GM12891 (cell line): ENCODE data around the gene ANXA3.

Experiments
- DNase-seq: peaks from one replicate; pipeline ENCODE4 v3.0.0; 2011; ENCODE audit warnings: low spot score; ENCODE audit not compliant: insufficient read length
- FAIRE-seq: peaks from 2 replicates; lab custom pipeline; 2011; peaks lifted over from hg19 to GRCh38; lab: Jason Lieb, UNC
- PAX5 ChIP-seq: IDR thresholded peaks from 2 replicates; pipeline ENCODE4 v1.6.1; 2011; ENCODE audit warnings: low read length, moderate library complexity, mild to moderate bottlenecking; ENCODE audit not compliant: insufficient read depth, severe bottlenecking
- POLR2A ChIP-seq: IDR thresholded peaks from 2 replicates; pipeline ENCODE4 v1.6.1; 2011; ENCODE audit warnings: low read depth, low read length, control low read depth
- POLR2AphosphoS5 ChIP-seq: IDR thresholded peaks from 2 replicates; pipeline ENCODE4 v1.6.1; 2011; ENCODE audit warnings: low read depth, low read length, control low read depth
- POU2F2 ChIP-seq: IDR thresholded peaks from 2 replicates; pipeline ENCODE4 v1.6.1; 2011; ENCODE audit warnings: low read depth, mild to moderate bottlenecking, control low read depth, low read length, moderate library complexity
- SPI1 ChIP-seq: IDR thresholded peaks from 2 replicates; pipeline ENCODE4 v1.6.1; 2011; ENCODE audit warnings: low read depth, low read length, control low read depth
- TAF1 ChIP-seq: IDR thresholded peaks from 2 replicates; pipeline ENCODE4 v1.6.1; 2011; ENCODE audit warnings: low read depth, low read length, control low read depth

ANXA3 gene

DNA sequence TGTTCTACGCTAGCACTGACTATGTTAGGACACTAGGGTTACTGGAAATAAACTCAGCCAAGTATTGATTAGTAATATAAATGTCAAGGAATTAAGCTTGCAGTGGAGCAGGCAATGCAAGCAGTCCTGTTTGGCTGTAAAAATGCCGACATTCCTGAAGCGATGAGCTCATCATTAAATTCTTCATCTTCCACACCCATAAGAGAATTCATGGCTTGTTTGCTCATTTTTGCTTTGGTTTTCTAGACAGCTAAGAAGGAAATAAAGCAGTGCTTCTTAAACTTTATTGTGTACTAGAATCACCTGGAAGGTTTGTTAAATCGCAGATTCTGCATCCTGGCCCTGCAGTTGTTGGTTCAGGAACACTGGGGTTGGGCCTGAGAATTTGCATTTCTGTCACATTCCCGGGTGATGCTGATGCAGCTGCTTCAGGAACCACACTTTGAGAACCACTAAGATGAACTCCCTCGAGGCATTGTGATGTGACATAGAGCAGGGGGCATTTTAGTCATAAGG lies 17.8 kb downstream of the ANXA3 start:
- no peak for DNase-seq
- TF ChIP-seq TAF1 (no peak), POLR2A (no peak), SPI1 (no peak), PAX5 (no peak), POU2F2 (no peak), POLR2AphosphoS5 (no peak)
- FAIRE-seq: no peak

DNA sequence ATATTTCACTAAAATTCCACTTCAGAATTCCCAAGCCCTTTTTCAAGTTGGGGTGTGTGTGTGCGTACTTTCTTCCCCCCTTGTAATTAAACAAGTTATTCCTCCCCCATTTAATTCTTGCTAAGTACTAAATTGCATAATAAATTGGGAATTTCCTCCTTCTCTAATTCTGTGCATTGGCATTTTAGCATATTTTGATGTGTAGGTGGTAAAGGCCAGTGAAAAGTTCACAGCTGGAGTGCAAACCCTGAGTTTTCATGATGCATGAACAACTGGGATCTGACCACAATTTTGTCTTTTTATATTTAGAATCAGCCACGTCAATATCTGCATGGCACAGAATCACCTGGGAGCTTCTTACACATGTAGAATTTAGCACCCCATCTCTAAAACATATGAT lies 18.5 kb downstream of the ANXA3 start:
- FAIRE-seq (no peak), DNase-seq (no peak)
- TF ChIP-seq TAF1 (no peak), POLR2AphosphoS5 (no peak), SPI1 (no peak), PAX5 (no peak), POLR2A (no peak), POU2F2 (no peak)

DNA sequence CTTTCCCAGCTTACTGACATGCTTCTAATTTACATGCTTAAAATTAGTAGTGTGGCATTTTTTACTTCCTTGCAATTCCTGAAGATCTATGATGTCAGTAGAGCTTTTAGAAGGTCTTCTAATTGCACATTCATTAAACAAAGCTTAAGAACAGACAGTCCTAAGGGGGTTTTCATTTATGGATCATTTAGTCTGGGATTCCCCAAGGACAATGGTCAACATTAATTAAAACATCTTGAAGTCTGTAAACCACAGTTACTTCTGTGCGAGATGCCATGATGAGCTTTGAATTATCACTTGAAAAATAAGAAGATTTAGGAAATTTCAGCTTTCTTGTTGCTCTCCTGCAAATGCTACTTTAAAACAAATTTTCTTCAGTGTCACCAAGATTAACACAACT lies 20.2 kb downstream of the ANXA3 start:
- TF ChIP-seq POU2F2 (no peak), PAX5 (no peak), TAF1 (no peak), POLR2AphosphoS5 (no peak), POLR2A (no peak), SPI1 (no peak)
- DNase-seq: no peak
- no peak for FAIRE-seq

DNA sequence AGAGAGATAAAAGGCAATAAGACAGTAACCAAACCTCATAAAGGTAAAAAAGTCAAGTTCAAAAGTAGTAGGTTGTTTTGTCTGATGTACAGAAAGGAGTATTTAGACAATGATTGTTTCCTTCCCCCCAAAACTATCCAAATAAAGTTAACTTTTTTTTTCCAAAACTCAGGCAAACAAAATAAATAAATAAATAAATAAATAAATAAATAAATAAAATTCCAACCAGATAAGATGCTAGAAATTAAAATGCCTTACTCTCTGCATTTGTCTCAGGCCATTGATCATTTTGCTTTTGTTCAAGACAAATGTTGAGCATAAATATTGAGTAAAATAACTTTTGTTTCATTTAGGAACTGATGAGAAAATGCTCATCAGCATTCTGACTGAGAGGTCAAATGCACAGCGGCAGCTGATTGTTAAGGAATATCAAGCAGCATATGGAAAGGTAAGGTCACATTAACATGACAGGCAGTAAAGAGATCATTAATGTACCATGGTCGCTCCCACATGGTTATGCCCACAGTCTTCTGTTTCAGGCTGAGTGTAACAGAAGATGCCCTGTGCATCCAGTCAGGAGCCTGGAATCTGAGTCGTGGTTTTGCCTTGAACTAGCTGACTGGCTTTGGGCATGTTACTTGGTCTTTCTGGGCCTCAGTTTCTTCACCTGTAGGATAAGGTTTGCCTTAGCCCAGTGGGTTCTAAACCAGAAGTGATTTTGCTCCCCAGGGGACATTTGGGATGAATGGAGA lies 27.3 kb downstream of the ANXA3 start:
- DNase-seq (no peak), FAIRE-seq (no peak)
- TF ChIP-seq SPI1 (no peak), POLR2AphosphoS5 (no peak), TAF1 (no peak), PAX5 (no peak), POU2F2 (no peak), POLR2A (no peak)

DNA sequence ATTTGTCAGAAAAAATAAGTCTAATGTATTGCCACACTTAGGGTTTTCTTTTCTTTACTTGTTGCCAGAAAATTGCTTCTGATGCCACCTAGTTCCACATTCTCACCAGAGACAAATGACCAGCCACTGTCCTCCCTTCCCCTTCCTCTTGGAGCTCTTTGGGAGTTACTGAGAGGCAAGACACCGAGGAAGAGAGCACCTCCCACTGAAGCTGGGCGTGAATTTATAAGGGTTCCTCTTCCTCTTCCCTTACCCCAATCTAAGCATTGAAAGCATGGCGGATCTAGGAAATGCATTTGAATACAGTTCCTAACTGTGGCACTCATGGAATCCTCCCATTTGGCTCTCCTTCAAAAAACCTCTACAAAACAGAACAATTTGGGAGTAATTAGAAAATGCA lies 30.0 kb downstream of the ANXA3 start:
- DNase-seq (no peak), FAIRE-seq (no peak)
- TF ChIP-seq TAF1 (no peak), POLR2A (no peak), SPI1 (no peak), POLR2AphosphoS5 (no peak), PAX5 (no peak), POU2F2 (no peak)

DNA sequence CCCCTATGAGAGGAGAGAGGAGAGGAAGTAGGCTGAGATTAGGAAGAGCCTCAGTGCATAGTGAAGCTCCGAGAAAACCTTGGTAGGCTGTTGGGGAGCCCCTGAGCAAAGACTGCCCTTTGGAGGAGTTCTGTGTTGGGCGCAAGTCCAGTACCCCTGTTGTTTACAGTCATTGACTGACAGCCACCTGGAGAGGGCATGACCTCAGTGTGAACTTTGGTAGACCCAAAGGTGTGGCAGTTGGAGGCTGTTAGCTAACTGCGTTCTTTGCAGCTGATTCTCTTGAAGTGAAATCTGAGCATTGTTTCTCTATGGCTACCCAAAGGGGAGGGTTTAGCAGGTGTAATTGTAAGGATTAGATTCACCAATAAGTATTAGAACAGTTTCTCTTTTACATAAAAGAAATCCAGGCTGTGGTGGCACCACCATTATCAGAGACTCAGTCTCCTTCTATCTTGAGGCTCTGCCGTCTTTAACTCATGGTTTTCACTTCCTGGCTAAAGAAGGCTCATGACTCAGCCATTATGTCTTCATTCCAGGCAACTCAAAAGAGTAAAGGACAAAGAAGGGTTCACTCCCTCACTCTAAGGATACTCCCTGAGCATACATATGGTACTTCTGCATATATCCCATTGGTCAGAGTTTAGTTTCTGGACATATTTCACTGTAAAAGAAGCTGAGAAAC lies 33.4 kb downstream of the ANXA3 start:
- FAIRE-seq (no peak), DNase-seq (no peak)
- TF ChIP-seq SPI1 (no peak), PAX5 (no peak), POU2F2 (no peak), POLR2AphosphoS5 (no peak), POLR2A (no peak), TAF1 (no peak)

DNA sequence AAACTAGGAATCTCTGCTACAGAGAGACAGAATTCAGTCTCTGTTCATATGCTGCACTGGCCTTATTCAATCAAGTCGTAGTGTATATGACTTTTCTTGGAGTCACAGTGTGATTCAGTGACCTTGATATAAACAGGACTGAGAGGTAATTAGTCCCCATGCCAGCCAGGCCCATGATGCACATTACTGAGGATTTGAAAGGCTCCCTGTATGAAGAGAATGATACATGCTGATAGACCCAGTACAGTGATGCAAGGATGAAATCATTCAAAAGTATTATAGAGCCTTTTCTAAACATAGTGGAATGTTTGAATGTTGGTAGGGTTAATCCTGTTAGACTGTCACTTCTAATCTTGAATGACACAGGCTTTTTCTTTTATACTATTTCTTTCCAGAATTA lies 34.1 kb downstream of the ANXA3 start:
- TF ChIP-seq POU2F2 (no peak), POLR2AphosphoS5 (no peak), SPI1 (no peak), TAF1 (no peak), POLR2A (no peak), PAX5 (no peak)
- no peak for FAIRE-seq
- DNase-seq: no peak

DNA sequence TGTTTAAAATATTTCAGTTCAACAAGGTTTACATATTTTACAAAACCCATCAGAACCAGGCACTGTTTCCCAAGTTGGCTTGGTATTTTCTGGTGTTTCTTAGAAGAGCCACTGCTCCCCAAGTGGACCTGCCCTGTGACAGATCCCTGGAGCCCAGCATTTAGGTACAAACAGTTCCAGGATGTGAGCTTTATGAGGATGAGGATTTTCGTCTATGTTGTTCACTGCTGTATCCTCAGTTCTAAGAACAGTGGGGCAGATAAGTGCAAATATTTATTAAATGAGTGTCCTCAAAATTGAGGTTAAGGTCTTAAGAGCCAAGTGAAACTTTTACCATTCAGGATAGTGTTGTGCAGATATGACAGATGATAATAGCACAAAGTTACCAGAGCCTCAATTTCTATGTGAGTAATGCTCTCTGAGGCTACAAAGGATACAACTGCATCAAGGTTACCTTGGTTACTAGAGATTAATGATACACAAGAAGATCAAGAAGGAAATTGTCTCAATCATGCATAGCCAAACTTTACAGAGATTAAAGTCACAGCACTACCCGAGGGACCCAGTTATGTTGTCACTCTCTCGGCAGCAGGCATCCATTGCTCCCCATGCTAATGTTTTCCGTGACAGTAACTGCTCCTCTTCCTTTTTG lies 37.5 kb downstream of the ANXA3 start:
- FAIRE-seq: no peak
- no peak for DNase-seq

More for the DNA sequence above, 37.5 kb downstream of the ANXA3 start:
- TF ChIP-seq SPI1 (no peak), POLR2AphosphoS5 (no peak), POU2F2 (no peak), POLR2A (no peak), TAF1 (no peak), PAX5 (no peak)
